HepG2 (cell line): ENCODE measurements around the gene PKDREJ. TPM values are rescaled to one million over a fixed set of nuclear protein-coding genes. Genes with fewer than 3 reads are reported as not detected.

Source experiments
- ATAC-seq: fragments of 200-7000 bp; cut with Tn5 transposase; 3 replicates; pipeline ENCODE4 v1.9.1; 2020; ENCODE audit warnings: mild to moderate bottlenecking, moderate library complexity
- BruUV-seq: library from RNA; stranded (reverse); fragments of 400-500 nt; replicated peaks from 2 replicates; lab custom pipeline; 2021; lab: Mats Ljungman, UMichigan
- CTCF ChIA-PET: fragments of 300-600 bp; formaldehyde crosslinking; extraction: SDS; loops from one replicate; lab custom pipeline; 2021; ENCODE audit warnings: low total read pairs, inconsistent platforms, low intra/inter-chr PET ratio; lab: Yijun Ruan, JAX
- POLR2A ChIA-PET: fragments of 350-600 bp; sonication (Branson Sonifier 250); formaldehyde crosslinking; loops from one replicate; lab custom pipeline; 2020; ENCODE audit warnings: antibody characterized with exemption, inconsistent platforms; lab: Yijun Ruan, JAX
- DNase-seq: peaks from one replicate; pipeline ENCODE4 v3.0.0-alpha.2; 2015; ENCODE audit warnings: low spot score
- FAIRE-seq: peaks from 3 replicates; lab custom pipeline; 2011; peaks lifted over from hg19 to GRCh38; lab: Jason Lieb, UNC
- H2AFZ ChIP-seq: one replicate; pipeline ENCODE4 v1.6.1; 2011; ENCODE audit warnings: low read length, inconsistent platforms
- H3K27ac ChIP-seq: fragments of 300-600 bp; 3 replicates; pipeline ENCODE4 v1.8.0; 2011; ENCODE audit warnings: mixed run types, mild to moderate bottlenecking, mixed read lengths, low read length, inconsistent platforms; ENCODE audit not compliant: insufficient read depth; ENCODE audit errors: extremely low read length
- H3K27me3 ChIP-seq, 2 experiments: fragments of 200-600 bp in 1 of 2; 2 replicates in 1 of 2; 3 replicates in 1 of 2; pipeline versions ENCODE4 v1.6.0 to v1.8.0; 2011; ENCODE audit warnings: low read length in 2 of 2, mild to moderate bottlenecking in 2 of 2, moderate library complexity in 2 of 2, inconsistent platforms in 1 of 2; ENCODE audit not compliant: insufficient read depth in 2 of 2, control insufficient read depth in 1 of 2
- H3K36me3 ChIP-seq, 2 experiments: fragments of 200-600 bp in 1 of 2; replicated peaks in 1 of 2; 2 replicates in 1 of 2; 3 replicates in 1 of 2; pipeline versions ENCODE4 v1.5.1 to v1.8.0; 2011; ENCODE audit warnings: low read length in 2 of 2, inconsistent platforms in 1 of 2; ENCODE audit not compliant: insufficient read depth in 2 of 2, control insufficient read depth in 1 of 2
- H3K4me1 ChIP-seq: 2 replicates; pipeline ENCODE4 v1.5.1; 2012; ENCODE audit warnings: low read length, inconsistent platforms; ENCODE audit not compliant: insufficient read depth
- H3K4me2 ChIP-seq: 2 replicates; pipeline ENCODE4 v1.6.0; 2011; ENCODE audit warnings: low read depth, low read length, inconsistent platforms
- H3K4me3 ChIP-seq, 3 experiments: fragments of 200-600 bp in 1 of 3; sonication (generic), shearing (Covaris generic) in 1 of 3; replicated peaks in 1 of 3; 2 replicates each; pipeline ENCODE4 v1.5.1; 2011 to 2016; ENCODE audit warnings: low read length in 3 of 3, inconsistent platforms in 2 of 3, low read depth in 2 of 3, mild to moderate bottlenecking in 2 of 3, control low read depth in 1 of 3, mixed read lengths in 1 of 3; ENCODE audit not compliant: insufficient read depth in 1 of 3
- H3K79me2 ChIP-seq: one replicate; pipeline ENCODE4 v1.6.1; 2011; ENCODE audit warnings: low read length, inconsistent platforms; ENCODE audit not compliant: insufficient read depth
- H3K9ac ChIP-seq: 2 replicates; pipeline ENCODE4 v1.6.0; 2011; ENCODE audit warnings: mild to moderate bottlenecking, low read depth, low read length, inconsistent platforms; ENCODE audit not compliant: insufficient read depth
- H3K9me3 ChIP-seq: 2 replicates; pipeline ENCODE4 v1.5.1; 2012; ENCODE audit warnings: mild to moderate bottlenecking, low read length
- H4K20me1 ChIP-seq: 2 replicates; pipeline ENCODE4 v1.6.0; 2011; ENCODE audit warnings: inconsistent platforms, mild to moderate bottlenecking, low read length, moderate library complexity; ENCODE audit not compliant: insufficient read depth
- ADNP ChIP-seq: sonication (generic); formaldehyde crosslinking; IDR thresholded peaks from 2 replicates; pipeline ENCODE4 v1.4.0; 2020; ENCODE audit warnings: missing genetic modification reagents
- AGO2 ChIP-seq: fragments of 200-400 bp; formaldehyde crosslinking; optimal IDR thresholded peaks from 2 replicates; pipeline ENCODE3; 2017; ENCODE audit warnings: mild to moderate bottlenecking, low read depth, low read length, moderate library complexity
- HNRNPL ChIP-seq: fragments of 200-400 bp; formaldehyde crosslinking; IDR thresholded peaks from 2 replicates; pipeline ENCODE4 v1.6.1; 2017; ENCODE audit warnings: mild to moderate bottlenecking, low read depth, low read length
- JDP2 ChIP-seq: sonication (generic); formaldehyde crosslinking; IDR thresholded peaks from 2 replicates; pipeline ENCODE4 v1.8.1; 2022; ENCODE audit warnings: missing genetic modification reagents, borderline replicate concordance
- NFKBIZ ChIP-seq: IDR thresholded peaks from 2 replicates; pipeline ENCODE4 v1.6.1; 2018; ENCODE audit warnings: missing genetic modification reagents, missing compliant biosample characterization
- POLR2A ChIP-seq, 2 experiments: IDR thresholded peaks; 2 replicates each; pipeline ENCODE4 v1.6.1; 2011; ENCODE audit warnings: low read depth in 2 of 2, low read length in 2 of 2, mild to moderate bottlenecking in 1 of 2, moderate library complexity in 1 of 2; ENCODE audit not compliant: insufficient read depth in 1 of 2
- POLR2AphosphoS2 ChIP-seq: IDR thresholded peaks from 2 replicates; pipeline ENCODE4 v1.6.1; 2011; ENCODE audit warnings: low read depth, low read length, improper control_type of control experiment
- POLR2AphosphoS5 ChIP-seq: IDR thresholded peaks from 2 replicates; pipeline ENCODE4 v1.6.1; 2012; ENCODE audit warnings: low read depth, low read length
- SALL1 ChIP-seq: sonication (generic); formaldehyde crosslinking; IDR thresholded peaks from 2 replicates; pipeline ENCODE4 v1.8.0; 2022; ENCODE audit warnings: mild to moderate bottlenecking, missing genetic modification reagents
- SIN3B ChIP-seq: fragments of 150-350 bp; IDR thresholded peaks from 2 replicates; pipeline ENCODE4 v1.6.1; 2014; ENCODE audit warnings: low read length
- ZBTB20 ChIP-seq: sonication (generic); formaldehyde crosslinking; IDR thresholded peaks from 2 replicates; pipeline ENCODE4 v1.8.1; 2023; ENCODE audit warnings: missing genetic modification reagents, low read depth, mild to moderate bottlenecking, borderline replicate concordance
- ZNF207 ChIP-seq: fragments of 450-650 bp; IDR thresholded peaks from 2 replicates; pipeline ENCODE4 v1.6.1; 2016; ENCODE audit warnings: antibody characterized with exemption, borderline replicate concordance
- ZNF30 ChIP-seq: sonication (generic); formaldehyde crosslinking; IDR thresholded peaks from 2 replicates; pipeline ENCODE4 v1.5.0; 2020; ENCODE audit warnings: mild to moderate bottlenecking, missing genetic modification reagents
- ZNF652 ChIP-seq: IDR thresholded peaks from 2 replicates; pipeline ENCODE4 v1.6.1; 2016; ENCODE audit warnings: low read depth, borderline replicate concordance
- ZNF776 ChIP-seq: sonication (generic); formaldehyde crosslinking; IDR thresholded peaks from 2 replicates; pipeline ENCODE4 v1.4.0; 2020; ENCODE audit warnings: mild to moderate bottlenecking, missing genetic modification reagents
- WGBS: methylation state at CpG from one replicate; pipeline ENCODE4 v1.1.6; 2017; ENCODE audit warnings: low lambda C conversion rate; 5-methylcytosine and 5-hydroxymethylcytosine counted together
- in situ Hi-C: cut with HindIII; loops from 2 replicates; pipeline ENCODE4 v1.10.0; 2017; ENCODE audit warnings: low pct_unique_long_range_greater_than_20kb; ENCODE audit not compliant: extremely low pct_ligation_motif_present
- intact Hi-C: fragments of 100-400 bp; cut with micrococcal nuclease; formaldehyde crosslinking; loops from one replicate; pipeline ENCODE4 v1.10.0; 2022; ENCODE audit not compliant: unreplicated experiment
- polyA plus RNA-seq, 8 experiments: library from polyadenylated mRNA; depleted of rRNA in 3 of 8; stranded (reverse) in 7 of 8; unstranded in 1 of 8; fragments of >200 nt; fragmentation: Illumina TruSeq in 4 of 8; extraction: Trizol in 4 of 8; gene quantifications; 2 replicates each; pipeline versions ENCODE4 v1.2.1 to v1.2.3, GENCODE V29; 2011 to 2016; ENCODE audit warnings: low read depth in 4 of 8, missing spikeins in 1 of 8, mixed read lengths in 1 of 8; ENCODE audit not compliant: insufficient read depth in 1 of 8
- total RNA-seq, 5 experiments: library from RNA; depleted of rRNA; stranded (reverse); fragments of >200 nt; fragmentation: Illumina TruSeq; extraction: Trizol; gene quantifications; 2 replicates each; pipeline ENCODE4 v1.2.3, GENCODE V29; 2016; ENCODE audit warnings: low read depth in 1 of 5
- TF ChIP-seq, protein P1 (sequence below): sonication (generic); formaldehyde crosslinking; IDR thresholded peaks from 2 replicates; pipeline ENCODE4 v1.5.0; 2020; ENCODE audit warnings: missing genetic modification reagents
- TF ChIP-seq, protein P2 (sequence below): sonication (generic); formaldehyde crosslinking; IDR thresholded peaks from 2 replicates; pipeline ENCODE4 v1.9.0; 2021; ENCODE audit warnings: missing genetic modification reagents, mild to moderate bottlenecking, borderline replicate concordance
- TF ChIP-seq, protein P3 (sequence below): sonication (generic); formaldehyde crosslinking; IDR thresholded peaks from 2 replicates; pipeline ENCODE4 v1.4.0; 2020; ENCODE audit warnings: missing genetic modification reagents

Gene PKDREJ
- total and polyA plus RNA-seq, 2 of the 13 experiments (the other 11 are each of a cell fraction or from before 2014, with no cell fraction given), result not detected

DNA sequence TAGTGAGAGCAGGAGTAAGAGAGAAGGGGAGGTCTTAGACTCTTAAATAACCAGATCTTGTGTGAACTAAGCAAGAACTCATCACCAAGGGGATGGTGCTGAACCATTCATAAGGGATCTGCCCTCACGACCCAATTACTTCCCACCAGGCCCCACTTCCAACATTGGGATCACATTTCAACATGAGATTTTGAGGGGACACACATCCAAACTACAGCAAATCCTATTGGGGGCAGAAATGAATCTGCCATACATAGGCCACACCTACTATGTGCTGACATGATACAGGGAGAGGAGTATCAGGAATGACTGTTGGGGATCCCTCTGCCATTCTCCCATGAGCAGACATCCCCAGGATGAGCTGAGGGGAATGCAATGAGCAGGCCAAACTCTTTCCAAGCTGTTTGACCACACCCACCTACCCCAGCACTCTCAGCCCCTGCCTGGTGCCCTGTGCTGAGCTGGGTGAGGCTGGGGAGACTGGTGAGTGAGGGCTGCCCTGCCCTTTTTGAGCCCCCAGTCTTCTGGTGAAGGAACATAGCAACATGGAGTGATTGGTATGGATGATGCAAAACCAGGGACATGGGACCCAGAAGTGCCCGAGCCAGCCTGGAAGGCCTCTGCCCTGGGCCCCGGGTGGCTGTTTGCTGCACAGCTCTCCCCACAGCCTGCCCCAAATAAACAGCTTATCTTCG lies 32.3 kb upstream of the PKDREJ start (continued):
- TF ChIP-seq, protein P1, sequence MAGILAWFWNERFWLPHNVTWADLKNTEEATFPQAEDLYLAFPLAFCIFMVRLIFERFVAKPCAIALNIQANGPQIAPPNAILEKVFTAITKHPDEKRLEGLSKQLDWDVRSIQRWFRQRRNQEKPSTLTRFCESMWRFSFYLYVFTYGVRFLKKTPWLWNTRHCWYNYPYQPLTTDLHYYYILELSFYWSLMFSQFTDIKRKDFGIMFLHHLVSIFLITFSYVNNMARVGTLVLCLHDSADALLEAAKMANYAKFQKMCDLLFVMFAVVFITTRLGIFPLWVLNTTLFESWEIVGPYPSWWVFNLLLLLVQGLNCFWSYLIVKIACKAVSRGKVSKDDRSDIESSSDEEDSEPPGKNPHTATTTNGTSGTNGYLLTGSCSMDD (CRISPR knock-in tag), result no peak
- TF ChIP-seq POLR2AphosphoS5 (peak; percentile 46), ZNF652 (CRISPR knock-in tag) (no peak), ADNP (no peak), AGO2 (peak; percentile 75), SALL1 (CRISPR knock-in tag) (0 out of 2 replicates have a peak, but pooled peaks have one; percentile 26), HNRNPL (0 out of 2 replicates have a peak, but pooled peaks have one; percentile 11)

DNA sequence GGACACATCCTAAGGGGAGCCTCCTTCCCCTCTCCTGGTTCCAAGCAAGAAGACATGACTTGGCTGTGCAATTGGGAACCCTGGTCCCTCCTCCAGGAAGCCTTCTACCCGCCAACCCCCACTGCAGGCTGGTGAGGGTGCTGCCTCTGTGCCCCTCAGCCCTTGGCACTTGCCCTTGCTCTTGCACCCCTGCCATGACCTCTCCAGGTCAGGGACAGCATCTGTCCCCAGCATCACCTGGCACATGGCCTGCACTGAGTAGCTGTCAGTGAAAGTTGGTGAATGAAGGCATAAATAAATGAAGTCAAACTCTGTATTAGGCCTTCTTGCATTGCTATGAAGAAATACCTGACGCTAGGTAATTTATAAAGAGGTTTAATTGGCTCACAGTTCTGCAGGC lies 31.6 kb upstream of the PKDREJ start:
- Histone ChIP-seq H3K27ac (no peak overlapping the region), H4K20me1 (no peaks in the 10 kb centered on the region), H3K27me3 (no peaks in the 10 kb centered on the region; a peak in 1 of 5 replicates), H3K4me2 (no peak overlapping the region), H3K36me3 (peaks cover 13 to 39% of the 10 kb centered on the region in 2 experiments), H2AFZ (no peak overlapping the region), H3K4me3 (no peak overlapping the region), H3K9ac (no peak overlapping the region), H3K79me2 (peaks cover 17% of the 10 kb centered on the region), H3K9me3 (no peaks in the 10 kb centered on the region), H3K4me1 (peaks cover 27% of the 10 kb centered on the region)
- DNase-seq (no peak), FAIRE-seq (no peak), ATAC-seq (no peak)
- WGBS, result 100% methylated on average over 1 of the region's 2 CpGs
- in situ Hi-C loops, result no loop called here
- no TSS peak for BruUV-seq
- CTCF ChIA-PET, result no interaction called here
- POLR2A ChIA-PET, result interaction anchor here (1.0 to 2.4 kb wide), 4 partner anchors 26 to 162 kb away, joined by 3 to 33 read pairs (median 8); partner anchors contain the start of genes CDPF1 and TTC38
- intact Hi-C loops, result no loop called here
- TF ChIP-seq ZNF776, result no peak
- 0 out of 4 replicates have a peak, but pooled peaks of 1 of the 2 experiments have one; percentile 35 for TF ChIP-seq POLR2A (IDR thresholded peaks at IDR 0.05; ENCODE audit: insufficient read depth in 1 of 2, low read depth in 2 of 2, low read length in 2 of 2)
- 0 out of 2 replicates have a peak, but pooled peaks have one; percentile 50 for TF ChIP-seq POLR2AphosphoS2
- TF ChIP-seq AGO2, result peak; percentile 75
- TF ChIP-seq ZNF207, result no peak
- TF ChIP-seq, protein P2, sequence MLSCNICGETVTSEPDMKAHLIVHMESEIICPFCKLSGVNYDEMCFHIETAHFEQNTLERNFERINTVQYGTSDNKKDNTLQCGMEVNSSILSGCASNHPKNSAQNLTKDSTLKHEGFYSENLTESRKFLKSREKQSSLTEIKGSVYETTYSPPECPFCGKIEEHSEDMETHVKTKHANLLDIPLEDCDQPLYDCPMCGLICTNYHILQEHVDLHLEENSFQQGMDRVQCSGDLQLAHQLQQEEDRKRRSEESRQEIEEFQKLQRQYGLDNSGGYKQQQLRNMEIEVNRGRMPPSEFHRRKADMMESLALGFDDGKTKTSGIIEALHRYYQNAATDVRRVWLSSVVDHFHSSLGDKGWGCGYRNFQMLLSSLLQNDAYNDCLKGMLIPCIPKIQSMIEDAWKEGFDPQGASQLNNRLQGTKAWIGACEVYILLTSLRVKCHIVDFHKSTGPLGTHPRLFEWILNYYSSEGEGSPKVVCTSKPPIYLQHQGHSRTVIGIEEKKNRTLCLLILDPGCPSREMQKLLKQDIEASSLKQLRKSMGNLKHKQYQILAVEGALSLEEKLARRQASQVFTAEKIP (CRISPR knock-in tag), result no peak
- TF ChIP-seq SIN3B, result no peak
- TF ChIP-seq, protein P3, sequence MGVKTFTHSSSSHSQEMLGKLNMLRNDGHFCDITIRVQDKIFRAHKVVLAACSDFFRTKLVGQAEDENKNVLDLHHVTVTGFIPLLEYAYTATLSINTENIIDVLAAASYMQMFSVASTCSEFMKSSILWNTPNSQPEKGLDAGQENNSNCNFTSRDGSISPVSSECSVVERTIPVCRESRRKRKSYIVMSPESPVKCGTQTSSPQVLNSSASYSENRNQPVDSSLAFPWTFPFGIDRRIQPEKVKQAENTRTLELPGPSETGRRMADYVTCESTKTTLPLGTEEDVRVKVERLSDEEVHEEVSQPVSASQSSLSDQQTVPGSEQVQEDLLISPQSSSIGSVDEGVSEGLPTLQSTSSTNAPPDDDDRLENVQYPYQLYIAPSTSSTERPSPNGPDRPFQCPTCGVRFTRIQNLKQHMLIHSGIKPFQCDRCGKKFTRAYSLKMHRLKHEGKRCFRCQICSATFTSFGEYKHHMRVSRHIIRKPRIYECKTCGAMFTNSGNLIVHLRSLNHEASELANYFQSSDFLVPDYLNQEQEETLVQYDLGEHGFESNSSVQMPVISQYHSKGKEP (CRISPR knock-in tag), result no peak
- no peak for TF ChIP-seq ZNF30 (CRISPR knock-in tag)
- TF ChIP-seq NFKBIZ (CRISPR knock-in tag), result no peak
- TF ChIP-seq ZBTB20 (CRISPR knock-in tag), result no peak
- TF ChIP-seq JDP2 (CRISPR knock-in tag), result no peak
- TF ChIP-seq POLR2AphosphoS5, result 0 out of 2 replicates have a peak, but pooled peaks have one; percentile 5
